COLO829 (cell line): ENCODE results near the gene CX3CR1.
"Not testable (repeated sequence)": the region's sequence is repeated elsewhere in the genome, so short reads cannot be mapped to it uniquely, and the experiment has no call there.

Experiments
- DNase-seq: peaks from one replicate; pipeline ENCODE4 v3.0.0; 2012; ENCODE audit warnings: low spot score

CX3CR1 gene

GRCh38 chr3:39279745-39280517, at the start of gene CX3CR1:
Gene CX3CR1, minus strand, starts transcription at chr3:39280036. Its CDS starts 13,527 bp downstream, at chr3:39266509.
- no peak for DNase-seq

GRCh38 chr3:39329493-39329892, 49.7 kb upstream of the CX3CR1 start, which contains the start of gene CCR8:
Gene CCR8, plus strand, starts transcription at chr3:39329709. Its CDS starts 2,623 bp downstream, at chr3:39332332.
- DNase-seq: no peak

- no peak for DNase-seq
Observed at GRCh38 chr3:39327746-39328349, 48.0 kb upstream of the CX3CR1 start.

- DNase-seq: no peak
Observed at GRCh38 chr3:39327053-39327745, 47.4 kb upstream of the CX3CR1 start.

GRCh38 chr3:39325236-39325635, 45.4 kb upstream of the CX3CR1 start:
- DNase-seq: no peak

GRCh38 chr3:39323494-39323893, 43.7 kb upstream of the CX3CR1 start:
- DNase-seq: no peak

GRCh38 chr3:39322936-39323335, 43.1 kb upstream of the CX3CR1 start:
- DNase-seq: no peak

- not testable (repeated sequence) for DNase-seq
Observed at GRCh38 chr3:39322209-39322715, 42.4 kb upstream of the CX3CR1 start.

GRCh38 chr3:39321574-39321983, 41.7 kb upstream of the CX3CR1 start:
- DNase-seq: not testable (repeated sequence)

GRCh38 chr3:39319249-39319648, 39.4 kb upstream of the CX3CR1 start:
- DNase-seq: no peak

GRCh38 chr3:39318301-39318700, 38.5 kb upstream of the CX3CR1 start:
- no peak for DNase-seq

GRCh38 chr3:39317571-39318169, 37.8 kb upstream of the CX3CR1 start:
- DNase-seq: no peak

GRCh38 chr3:39315420-39315819, 35.6 kb upstream of the CX3CR1 start:
- DNase-seq: no peak

GRCh38 chr3:39313289-39313688, 33.5 kb upstream of the CX3CR1 start:
- DNase-seq: no peak

GRCh38 chr3:39302178-39302577, 22.3 kb upstream of the CX3CR1 start:
- no peak for DNase-seq

- DNase-seq: no peak
Observed at GRCh38 chr3:39299279-39299678, 19.4 kb upstream of the CX3CR1 start.

GRCh38 chr3:39296197-39297077, 16.6 kb upstream of the CX3CR1 start:
- no peak for DNase-seq

GRCh38 chr3:39295184-39295775, 15.4 kb upstream of the CX3CR1 start:
- no peak for DNase-seq

- DNase-seq: no peak
Observed at GRCh38 chr3:39294446-39295183, 14.8 kb upstream of the CX3CR1 start.

- no peak for DNase-seq
Observed at GRCh38 chr3:39292961-39293360, 13.1 kb upstream of the CX3CR1 start.
